ACC112 (cell line): ENCODE measurements around the gene SH3GL1.

ENCODE experiments used
- H2AFZ ChIP-seq: fragments of 200-600 bp; sonication (generic); one replicate; pipeline ENCODE4 v1.6.0; 2017; ENCODE audit warnings: antibody characterized with exemption, low read length; ENCODE audit not compliant: unreplicated experiment
- H3K27ac ChIP-seq: fragments of 200-600 bp; sonication (generic); 2 replicates; pipeline ENCODE4 v1.5.1; 2014; ENCODE audit warnings: low read depth, mild to moderate bottlenecking, antibody characterized with exemption, low read length, moderate library complexity
- H3K27me3 ChIP-seq: fragments of 200-600 bp; sonication (generic); 2 replicates; pipeline ENCODE4 v1.6.1; 2014; ENCODE audit warnings: mild to moderate bottlenecking, antibody characterized with exemption, low read length, moderate library complexity, mixed read lengths; ENCODE audit not compliant: insufficient read depth
- H3K36me3 ChIP-seq: fragments of 200-600 bp; sonication (generic); 2 replicates; pipeline ENCODE4 v1.6.1; 2016; ENCODE audit warnings: mild to moderate bottlenecking, antibody characterized with exemption, low read length, moderate library complexity, mixed read lengths; ENCODE audit not compliant: insufficient read depth
- H3K4me1 ChIP-seq: fragments of 200-600 bp; sonication (generic); one replicate; pipeline ENCODE4 v1.6.1; 2016; ENCODE audit warnings: low read length, mixed read lengths; ENCODE audit not compliant: insufficient read depth, unreplicated experiment, control insufficient read depth
- H3K4me3 ChIP-seq: fragments of 200-600 bp; sonication (generic); 2 replicates; pipeline ENCODE4 v1.5.1; 2014; ENCODE audit warnings: mild to moderate bottlenecking, low read depth, low read length
- H3K79me2 ChIP-seq: fragments of 200-600 bp; sonication (generic); one replicate; pipeline ENCODE4 v1.6.0; 2016; ENCODE audit warnings: low read length; ENCODE audit not compliant: control insufficient read depth, unreplicated experiment, insufficient read depth

SH3GL1 gene

GRCh38 chr19:4386041-4386782, 14.1 kb downstream of the SH3GL1 start:
- H3K36me3 ChIP-seq = no peaks in the 10 kb centered on the region
- H3K4me1 ChIP-seq = peaks cover 24% of the 10 kb centered on the region
- H2AFZ ChIP-seq = no peak overlapping the region
- peaks cover 80% of the 10 kb centered on the region for H3K79me2 ChIP-seq
- no peaks in the 10 kb centered on the region for H3K27me3 ChIP-seq
- H3K4me3 ChIP-seq = no peak overlapping the region
- no peak overlapping the region; the same call in 1 of the 2 replicates for H3K27ac ChIP-seq

GRCh38 chr19:4385291-4386040, 14.9 kb downstream of the SH3GL1 start:
- Histone ChIP-seq H3K27ac (no peak overlapping the region), H3K79me2 (peaks cover 73% of the 10 kb centered on the region), H3K27me3 (no peaks in the 10 kb centered on the region)

GRCh38 chr19:4380254-4380727, 20.1 kb downstream of the SH3GL1 start:
- Histone ChIP-seq H3K36me3 (no peaks in the 10 kb centered on the region), H3K27me3 (no peaks in the 10 kb centered on the region), H2AFZ (no peak overlapping the region), H3K79me2 (peaks cover 63% of the 10 kb centered on the region), H3K27ac (no peak overlapping the region), H3K4me3 (no peak overlapping the region), H3K4me1 (peaks cover 35% of the 10 kb centered on the region)

More at GRCh38 chr19:4385291-4386040, 14.9 kb downstream of the SH3GL1 start:
- H3K4me3 ChIP-seq = no peak overlapping the region
- no peaks in the 10 kb centered on the region for H3K36me3 ChIP-seq
- H2AFZ ChIP-seq = no peak overlapping the region
- peaks cover 16% of the 10 kb centered on the region for H3K4me1 ChIP-seq

- H3K4me1 ChIP-seq = peaks cover 42% of the 10 kb centered on the region
- no peak overlapping the region for H3K27ac ChIP-seq
- no peaks in the 10 kb centered on the region for H3K27me3 ChIP-seq
- no peak overlapping the region for H2AFZ ChIP-seq
- H3K4me3 ChIP-seq = no peak overlapping the region
- peaks cover 57% of the 10 kb centered on the region for H3K79me2 ChIP-seq
- H3K36me3 ChIP-seq = no peaks in the 10 kb centered on the region
Measured at GRCh38 chr19:4379383-4380253, 20.7 kb downstream of the SH3GL1 start.

- no peak overlapping the region for H3K4me3 ChIP-seq
- no peak overlapping the region for H2AFZ ChIP-seq
- no peak overlapping the region for H3K27ac ChIP-seq
- peaks cover 50% of the 10 kb centered on the region for H3K79me2 ChIP-seq
- peaks cover 46% of the 10 kb centered on the region for H3K4me1 ChIP-seq
- no peaks in the 10 kb centered on the region for H3K36me3 ChIP-seq
- no peaks in the 10 kb centered on the region for H3K27me3 ChIP-seq
Measured at GRCh38 chr19:4378886-4379285, 21.5 kb downstream of the SH3GL1 start.

- Histone ChIP-seq H3K27ac (no peak overlapping the region; the same call in 1 of the 2 replicates), H3K79me2 (peaks cover 56% of the 10 kb centered on the region), H3K36me3 (no peaks in the 10 kb centered on the region), H3K27me3 (no peaks in the 10 kb centered on the region), H3K4me1 (peaks cover 63% of the 10 kb centered on the region), H2AFZ (no peak overlapping the region), H3K4me3 (no peak overlapping the region)
Measured at GRCh38 chr19:4376991-4377781, 23.2 kb downstream of the SH3GL1 start.

GRCh38 chr19:4376671-4376990, 23.7 kb downstream of the SH3GL1 start:
- H2AFZ ChIP-seq = no peak overlapping the region
- no peaks in the 10 kb centered on the region for H3K36me3 ChIP-seq
- H3K27ac ChIP-seq = no peak overlapping the region; the same call in 1 of the 2 replicates
- H3K27me3 ChIP-seq = no peaks in the 10 kb centered on the region
- H3K4me1 ChIP-seq = peaks cover 64% of the 10 kb centered on the region
- peaks cover 58% of the 10 kb centered on the region for H3K79me2 ChIP-seq
- H3K4me3 ChIP-seq = no peak overlapping the region

- H3K27ac ChIP-seq = peak overlapping the region; percentile 94; the same call in 1 of the 2 replicates
- H3K79me2 ChIP-seq = peaks cover 63% of the 10 kb centered on the region
- no peak overlapping the region for H2AFZ ChIP-seq
- no peaks in the 10 kb centered on the region for H3K27me3 ChIP-seq
- H3K4me3 ChIP-seq = no peak overlapping the region
- no peaks in the 10 kb centered on the region for H3K36me3 ChIP-seq
- peaks cover 64% of the 10 kb centered on the region for H3K4me1 ChIP-seq
Measured at GRCh38 chr19:4376028-4376670, 24.2 kb downstream of the SH3GL1 start.

GRCh38 chr19:4375164-4376027, 25.0 kb downstream of the SH3GL1 start:
- Histone ChIP-seq H3K4me3 (no peak overlapping the region), H3K27me3 (no peaks in the 10 kb centered on the region), H2AFZ (no peak overlapping the region), H3K36me3 (no peaks in the 10 kb centered on the region), H3K27ac (peak overlapping the region; percentile 94), H3K4me1 (peaks cover 65% of the 10 kb centered on the region), H3K79me2 (peaks cover 70% of the 10 kb centered on the region)
